DMS114 treated with DMSO at 0.1 percent for 48 hours (cell line): ENCODE results near the gene PDSS2.
"Not testable (repeated sequence)": the region's sequence is repeated elsewhere in the genome, so short reads cannot be mapped to it uniquely, and the experiment has no call there.

Experiments used
- DNase-seq: peaks from one replicate; lab custom pipeline; 2025; ENCODE audit not compliant: unreplicated experiment; lab: John Stamatoyannopoulos, UW

The PDSS2 gene

GRCh38 chr6:107185391-107185970 is 273.9 kb downstream of the PDSS2 start:
- peak; percentile 17 for DNase-seq

GRCh38 chr6:107184435-107184834 is 274.9 kb downstream of the PDSS2 start:
- no peak for DNase-seq

GRCh38 chr6:107180099-107180498 is 279.3 kb downstream of the PDSS2 start:
- DNase-seq, result no peak

- no peak for DNase-seq
These were observed 280.4 kb downstream of the PDSS2 start for GRCh38 chr6:107179004-107179403.

GRCh38 chr6:107173779-107174178 is 285.6 kb downstream of the PDSS2 start:
- DNase-seq, result no peak

- DNase-seq, result no peak
These were observed 287.9 kb downstream of the PDSS2 start for GRCh38 chr6:107171513-107171912.

GRCh38 chr6:107164299-107164698 is 295.1 kb downstream of the PDSS2 start:
- not testable (repeated sequence) for DNase-seq

GRCh38 chr6:107161521-107161920 is 297.8 kb downstream of the PDSS2 start:
- no peak for DNase-seq

- no peak for DNase-seq
These were observed 302.7 kb downstream of the PDSS2 start for GRCh38 chr6:107156617-107157016.

GRCh38 chr6:107154801-107155160 is 304.6 kb downstream of the PDSS2 start:
- DNase-seq, result no peak

- DNase-seq, result no peak
These were observed 305.1 kb downstream of the PDSS2 start for GRCh38 chr6:107154131-107154800.

GRCh38 chr6:107152638-107153430 is 306.5 kb downstream of the PDSS2 start:
- no peak for DNase-seq

GRCh38 chr6:107144666-107145065 is 314.7 kb downstream of the PDSS2 start:
- no peak for DNase-seq

GRCh38 chr6:107144014-107144413 is 315.4 kb downstream of the PDSS2 start:
- no peak for DNase-seq

GRCh38 chr6:107140581-107140980 is 318.8 kb downstream of the PDSS2 start:
- no peak for DNase-seq

- DNase-seq, result not testable (repeated sequence)
These were observed 323.0 kb downstream of the PDSS2 start for GRCh38 chr6:107136324-107136723.

- not testable (repeated sequence) for DNase-seq
These were observed 324.2 kb downstream of the PDSS2 start for GRCh38 chr6:107135048-107135680.

- peak; percentile 20 for DNase-seq
These were observed 326.9 kb downstream of the PDSS2 start for GRCh38 chr6:107132330-107132954.

- no peak for DNase-seq
These were observed 329.9 kb downstream of the PDSS2 start for GRCh38 chr6:107129370-107129925.

GRCh38 chr6:107128577-107128976 is 330.8 kb downstream of the PDSS2 start:
- no peak for DNase-seq

- DNase-seq, result no peak
These were observed 331.2 kb downstream of the PDSS2 start for GRCh38 chr6:107128175-107128574.
